Measurements from ENCODE around the gene GJA3.

The GJA3 gene

DNA sequence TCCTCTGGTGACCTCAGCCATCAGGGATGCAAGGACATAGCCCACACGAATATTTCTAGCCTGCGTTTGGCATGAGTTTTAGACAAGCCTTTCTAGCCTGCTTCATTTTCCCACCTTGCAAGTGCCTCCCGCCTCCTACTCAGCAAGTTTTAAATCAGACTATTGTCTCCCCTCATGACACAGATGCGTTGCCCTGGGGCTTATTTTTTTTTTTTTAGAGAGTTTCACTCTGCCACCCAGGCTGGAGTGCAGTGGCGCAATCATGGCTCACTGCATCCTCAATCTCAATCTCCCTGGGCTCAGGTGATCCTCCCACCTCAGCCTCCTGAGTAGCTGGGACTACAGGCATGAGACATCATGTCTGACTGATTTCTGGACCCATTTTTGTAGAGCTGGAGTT lies 17.3 kb upstream of the GJA3 start:
- Histone ChIP-seq H3K4me1 (ENCODE audit: control insufficient read depth, insufficient read depth, low read length) (peaks cover 2% of the 10 kb centered on the region), H3K4me3 (ENCODE audit: low read length in 2 of 2) (no peak overlapping the region), H3K9me3 (ENCODE audit: control insufficient read depth in 2 of 2, low read length in 2 of 2) (no peaks in the 10 kb centered on the region), H3K27ac (ENCODE audit: low read length) (no peak overlapping the region), H3K9ac (ENCODE audit: low read length in 2 of 2) (no peak overlapping the region), H3K27me3 (ENCODE audit: control insufficient read depth in 1 of 2, insufficient read depth in 2 of 2, low read length in 2 of 2) (peaks cover 25 to 35% of the 10 kb centered on the region in 2 donors), H3K36me3 (ENCODE audit: control insufficient read depth in 2 of 2, insufficient read depth in 2 of 2, low read length in 2 of 2) (no peaks in the 10 kb centered on the region)

DNA sequence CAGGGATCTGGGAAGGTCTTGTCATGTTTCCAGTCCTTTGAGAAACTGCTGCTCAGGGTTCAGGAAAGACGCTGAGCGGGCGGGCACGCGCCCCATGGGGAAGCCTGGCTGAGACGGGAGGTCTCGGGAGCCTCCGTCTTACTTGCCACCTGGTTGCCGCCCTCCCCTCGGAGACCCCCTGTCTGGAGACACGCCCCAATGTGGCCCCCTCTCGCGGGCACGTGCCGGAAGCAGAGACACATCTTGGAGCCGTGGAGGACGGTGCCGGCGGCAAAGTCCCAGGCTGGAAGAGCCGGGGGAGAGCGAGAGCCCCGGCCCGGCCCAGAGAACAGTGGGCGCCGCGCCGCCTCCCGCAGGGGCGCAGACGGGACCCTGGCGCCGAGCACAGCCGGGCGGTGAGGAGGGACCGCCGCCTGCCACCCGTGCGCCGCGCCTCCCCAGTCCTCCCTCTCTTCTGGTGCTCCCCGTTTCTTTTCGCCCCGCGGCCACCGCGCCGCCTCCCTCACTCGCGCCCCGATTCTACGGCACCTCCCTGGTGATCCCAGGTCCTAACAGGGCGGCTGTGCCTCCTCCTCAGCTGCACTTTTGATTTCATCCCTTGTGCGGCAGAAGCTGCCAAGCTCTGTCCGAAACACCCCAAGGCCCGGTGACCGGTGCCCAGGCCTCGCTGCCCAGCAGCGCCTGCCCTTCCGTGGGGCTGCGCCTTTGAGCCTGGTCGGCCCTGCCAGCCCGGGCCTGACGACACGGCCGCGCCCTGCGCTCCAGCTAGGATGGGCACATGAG lies 16.4 kb upstream of the GJA3 start:
- H3K4me3 ChIP-seq (ENCODE audit: low read length in 2 of 2), result no peak overlapping the region
- peaks cover 2% of the 10 kb centered on the region for H3K4me1 ChIP-seq (ENCODE audit: control insufficient read depth, insufficient read depth, low read length)
- no peaks in the 10 kb centered on the region for H3K36me3 ChIP-seq (ENCODE audit: control insufficient read depth in 2 of 2, insufficient read depth in 2 of 2, low read length in 2 of 2)
- H3K9ac ChIP-seq (ENCODE audit: low read length in 2 of 2), result no peak overlapping the region
- no peak overlapping the region for H3K27ac ChIP-seq (ENCODE audit: low read length)
- H3K27me3 ChIP-seq (ENCODE audit: control insufficient read depth in 1 of 2, insufficient read depth in 2 of 2, low read length in 2 of 2), result peaks cover 25 to 35% of the 10 kb centered on the region in 2 donors
- no peaks in the 10 kb centered on the region for H3K9me3 ChIP-seq (ENCODE audit: control insufficient read depth in 2 of 2, low read length in 2 of 2)

DNA sequence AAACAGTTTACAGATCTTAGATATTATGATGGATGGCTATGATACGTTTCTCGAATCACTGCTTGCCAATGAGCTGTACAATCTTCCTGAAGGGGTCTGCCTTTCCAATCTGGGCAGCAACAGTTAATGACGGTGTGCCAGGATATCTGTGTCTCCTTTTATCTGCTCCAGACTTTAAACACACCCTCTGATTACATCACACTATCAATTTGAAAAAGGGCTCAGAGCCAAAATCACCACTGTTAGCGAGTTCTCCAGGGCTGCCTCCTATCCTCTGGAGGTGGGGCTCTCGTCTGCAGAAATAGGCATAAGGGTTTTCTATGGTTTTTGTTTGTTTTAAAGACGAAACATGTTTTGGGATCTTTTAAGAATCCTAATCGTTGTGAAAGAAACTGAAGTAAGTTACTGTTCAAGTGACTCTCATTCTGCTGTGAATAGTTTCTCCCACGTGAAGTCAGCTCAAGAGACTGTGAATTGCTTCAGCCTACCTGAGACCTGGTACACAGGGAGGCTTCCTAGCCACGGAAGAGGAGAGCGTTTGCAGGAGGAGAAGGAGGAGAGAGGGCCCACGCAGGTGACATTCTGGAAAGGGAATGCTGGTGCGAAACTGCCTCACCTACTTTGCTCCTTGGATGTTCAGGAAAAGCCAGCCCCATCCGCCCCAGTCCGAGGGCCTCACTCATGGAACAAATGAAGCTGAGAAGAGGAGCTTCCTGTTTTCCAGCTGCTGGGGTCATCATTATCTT lies 15.2 kb upstream of the GJA3 start:
- Histone ChIP-seq H3K4me3 (ENCODE audit: low read length in 2 of 2) (no peak overlapping the region), H3K27me3 (ENCODE audit: control insufficient read depth in 1 of 2, insufficient read depth in 2 of 2, low read length in 2 of 2) (peaks cover 25 to 35% of the 10 kb centered on the region in 2 donors), H3K36me3 (ENCODE audit: control insufficient read depth in 2 of 2, insufficient read depth in 2 of 2, low read length in 2 of 2) (no peaks in the 10 kb centered on the region), H3K27ac (ENCODE audit: low read length) (no peak overlapping the region), H3K4me1 (ENCODE audit: control insufficient read depth, insufficient read depth, low read length) (peaks cover 2% of the 10 kb centered on the region), H3K9ac (ENCODE audit: low read length in 2 of 2) (no peak overlapping the region), H3K9me3 (ENCODE audit: control insufficient read depth in 2 of 2, low read length in 2 of 2) (no peaks in the 10 kb centered on the region)

DNA sequence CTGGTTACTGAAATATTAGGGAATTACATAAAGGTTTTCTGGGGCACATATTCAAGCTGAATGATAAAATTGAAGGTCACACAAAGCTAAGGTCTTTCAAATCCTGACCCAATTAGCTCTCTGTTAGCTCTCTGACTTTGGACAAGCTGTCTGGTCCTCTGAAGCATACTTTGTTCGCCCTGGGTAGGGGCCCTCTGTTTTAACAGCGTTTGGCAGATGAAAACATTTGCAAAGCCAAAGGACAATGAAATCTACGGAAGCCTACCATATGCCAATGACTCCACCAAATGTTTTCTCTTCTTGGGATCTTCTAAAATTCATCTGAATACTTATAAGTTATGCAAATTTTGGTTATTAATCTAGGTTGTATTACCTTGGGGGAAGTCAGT lies 14.5 kb upstream of the GJA3 start:
- Histone ChIP-seq H3K9me3 (ENCODE audit: control insufficient read depth in 2 of 2, low read length in 2 of 2) (no peaks in the 10 kb centered on the region), H3K4me1 (ENCODE audit: control insufficient read depth, insufficient read depth, low read length) (peaks cover 2% of the 10 kb centered on the region), H3K9ac (ENCODE audit: low read length in 2 of 2) (no peak overlapping the region), H3K27ac (ENCODE audit: low read length) (no peak overlapping the region), H3K4me3 (ENCODE audit: low read length in 2 of 2) (no peak overlapping the region), H3K36me3 (ENCODE audit: control insufficient read depth in 2 of 2, insufficient read depth in 2 of 2, low read length in 2 of 2) (no peaks in the 10 kb centered on the region), H3K27me3 (ENCODE audit: control insufficient read depth in 1 of 2, insufficient read depth in 2 of 2, low read length in 2 of 2) (peaks cover 24 to 31% of the 10 kb centered on the region in 2 donors)

DNA sequence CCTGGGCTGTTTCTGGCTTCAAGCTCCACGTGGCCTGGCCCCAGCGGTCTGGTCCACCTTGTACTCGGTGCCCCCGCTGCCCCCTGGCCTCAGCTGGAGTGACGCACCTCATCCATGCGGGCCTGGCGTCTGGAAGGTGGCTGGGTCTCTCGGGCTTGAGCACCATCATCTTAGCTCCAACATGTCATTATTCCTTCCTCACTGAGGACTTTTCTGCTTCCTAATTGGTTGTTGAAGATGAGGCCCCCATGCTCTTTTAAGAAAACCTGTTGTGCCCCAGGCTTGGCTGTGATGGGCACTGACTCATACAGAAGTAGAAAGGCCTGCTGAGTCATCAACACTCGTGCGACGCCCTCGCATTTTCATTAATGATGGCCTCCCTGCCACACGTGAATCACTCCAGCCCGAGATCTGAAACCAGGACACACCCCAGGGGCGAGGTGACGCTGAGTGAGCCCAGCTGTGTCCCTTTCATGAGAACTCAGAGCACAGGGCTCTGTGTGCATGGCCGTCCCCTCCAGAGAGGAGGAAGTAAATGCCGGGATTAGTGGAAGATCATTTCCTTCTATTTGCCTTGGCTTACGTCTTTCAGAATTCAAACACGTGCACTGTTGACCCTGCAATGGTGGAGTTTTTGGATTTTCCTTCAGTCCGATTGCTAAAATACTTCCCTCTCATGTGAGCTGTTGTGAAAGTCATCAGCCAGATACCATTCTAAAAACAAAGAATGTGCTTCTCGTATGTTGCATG lies 14.0 kb upstream of the GJA3 start:
- H3K9ac ChIP-seq (ENCODE audit: low read length in 2 of 2), result no peak overlapping the region
- peak overlapping the region in 1 of 2 donors; percentile 30 for H3K4me3 ChIP-seq (ENCODE audit: low read length in 2 of 2)
- no peaks in the 10 kb centered on the region for H3K9me3 ChIP-seq (ENCODE audit: control insufficient read depth in 2 of 2, low read length in 2 of 2)
- peaks cover 2% of the 10 kb centered on the region for H3K4me1 ChIP-seq (ENCODE audit: control insufficient read depth, insufficient read depth, low read length)
- no peaks in the 10 kb centered on the region for H3K36me3 ChIP-seq (ENCODE audit: control insufficient read depth in 2 of 2, insufficient read depth in 2 of 2, low read length in 2 of 2)
- H3K27ac ChIP-seq (ENCODE audit: low read length), result no peak overlapping the region
- H3K27me3 ChIP-seq (ENCODE audit: control insufficient read depth in 1 of 2, insufficient read depth in 2 of 2, low read length in 2 of 2), result peaks cover 26 to 28% of the 10 kb centered on the region in 2 donors

DNA sequence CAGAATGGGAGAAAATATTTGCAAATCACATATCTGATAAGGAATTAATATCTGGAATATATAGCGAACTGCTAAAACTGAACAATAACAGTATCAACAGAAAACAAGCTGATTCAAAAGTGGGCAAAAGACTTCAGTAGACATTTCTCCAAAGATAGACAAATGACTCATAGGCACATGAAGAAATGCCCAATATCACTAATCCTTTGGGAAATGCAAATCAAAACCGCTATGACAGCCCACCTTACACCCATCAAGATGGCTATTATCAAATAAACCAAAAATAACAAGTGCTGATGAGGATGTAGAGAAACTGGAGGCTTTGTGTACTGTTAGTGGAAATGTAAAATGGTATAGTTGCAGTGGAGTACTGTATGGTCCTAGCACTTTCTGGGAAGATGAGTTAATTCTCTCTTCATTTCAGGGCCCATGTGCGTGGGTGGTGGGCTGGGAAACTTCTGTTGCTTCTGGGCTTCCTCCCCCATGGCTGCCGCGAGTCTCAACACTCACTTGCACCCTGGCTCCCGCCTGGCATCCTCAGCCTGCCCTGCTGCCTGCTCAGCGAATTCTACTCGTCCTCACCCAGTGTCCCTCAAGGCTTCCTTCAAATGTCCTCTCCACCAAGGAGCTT lies 12.4 kb upstream of the GJA3 start:
- Histone ChIP-seq H3K9ac (ENCODE audit: low read length in 2 of 2) (no peak overlapping the region), H3K27ac (ENCODE audit: low read length) (no peak overlapping the region), H3K9me3 (ENCODE audit: control insufficient read depth in 2 of 2, low read length in 2 of 2) (no peaks in the 10 kb centered on the region), H3K4me1 (ENCODE audit: control insufficient read depth, insufficient read depth, low read length) (peaks cover 2% of the 10 kb centered on the region), H3K4me3 (ENCODE audit: low read length in 2 of 2) (no peak overlapping the region), H3K27me3 (ENCODE audit: control insufficient read depth in 1 of 2, insufficient read depth in 2 of 2, low read length in 2 of 2) (peaks cover 25 to 27% of the 10 kb centered on the region in 2 donors), H3K36me3 (ENCODE audit: control insufficient read depth in 2 of 2, insufficient read depth in 2 of 2, low read length in 2 of 2) (no peaks in the 10 kb centered on the region)

- Histone ChIP-seq H3K36me3 (ENCODE audit: control insufficient read depth in 2 of 2, insufficient read depth in 2 of 2, low read length in 2 of 2) (no peaks in the 10 kb centered on the region), H3K4me1 (ENCODE audit: control insufficient read depth, insufficient read depth, low read length) (no peaks in the 10 kb centered on the region), H3K27me3 (ENCODE audit: control insufficient read depth in 1 of 2, insufficient read depth in 2 of 2, low read length in 2 of 2) (peaks cover 13 to 21% of the 10 kb centered on the region in 2 donors), H3K9me3 (ENCODE audit: control insufficient read depth in 2 of 2, low read length in 2 of 2) (no peaks in the 10 kb centered on the region), H3K9ac (ENCODE audit: low read length in 2 of 2) (no peak overlapping the region), H3K4me3 (ENCODE audit: low read length in 2 of 2) (no peak overlapping the region), H3K27ac (ENCODE audit: low read length) (no peak overlapping the region)
Observed at GRCh38 chr13:20171364-20171763, 10.5 kb upstream of the GJA3 start.

DNA sequence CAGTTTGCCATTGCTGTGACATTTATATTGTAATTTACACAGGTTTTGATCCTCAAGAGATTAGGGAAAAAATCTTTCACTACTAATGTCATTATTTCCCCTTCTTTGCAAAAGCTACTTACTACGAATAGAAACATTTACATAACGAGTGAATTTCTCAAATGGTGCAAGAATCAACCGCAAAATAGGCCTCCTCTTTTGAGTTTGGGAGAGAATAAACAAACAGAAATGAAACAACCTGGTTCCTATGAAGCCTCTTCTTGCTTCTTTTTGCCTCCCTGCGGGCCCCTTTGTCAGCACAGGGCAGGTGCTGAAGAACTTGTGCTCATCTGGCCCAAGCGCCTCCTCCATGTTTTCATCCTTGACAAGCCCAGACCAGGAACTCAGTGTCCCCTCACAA lies 10.1 kb upstream of the GJA3 start:
- Histone ChIP-seq H3K9me3 (ENCODE audit: control insufficient read depth in 2 of 2, low read length in 2 of 2) (no peaks in the 10 kb centered on the region), H3K9ac (ENCODE audit: low read length in 2 of 2) (no peak overlapping the region), H3K4me1 (ENCODE audit: control insufficient read depth, insufficient read depth, low read length) (no peaks in the 10 kb centered on the region), H3K27ac (ENCODE audit: low read length) (no peak overlapping the region), H3K4me3 (ENCODE audit: low read length in 2 of 2) (no peak overlapping the region), H3K36me3 (ENCODE audit: control insufficient read depth in 2 of 2, insufficient read depth in 2 of 2, low read length in 2 of 2) (no peaks in the 10 kb centered on the region), H3K27me3 (ENCODE audit: control insufficient read depth in 1 of 2, insufficient read depth in 2 of 2, low read length in 2 of 2) (peaks cover 14 to 19% of the 10 kb centered on the region in 2 donors)

DNA sequence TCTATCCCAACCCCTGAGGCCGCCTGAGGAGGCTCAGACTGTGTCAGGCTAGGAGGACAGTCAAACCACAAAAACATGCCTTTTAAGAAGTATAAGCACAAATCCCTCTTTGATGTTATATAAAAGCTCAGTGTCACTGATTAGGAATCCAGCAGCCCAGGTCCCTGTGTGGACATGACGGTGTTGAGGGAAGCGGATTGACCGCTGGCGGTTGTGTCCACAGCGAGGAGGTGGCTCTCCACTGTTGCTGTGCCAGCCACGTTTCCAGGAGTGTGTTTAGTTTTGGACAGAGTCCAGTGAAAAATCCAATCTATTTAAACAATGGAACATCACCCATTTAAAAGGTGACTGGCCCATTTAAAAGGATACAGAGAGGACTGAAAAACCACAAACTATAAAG lies 7.5 kb upstream of the GJA3 start:
- H3K4me3 ChIP-seq (ENCODE audit: low read length in 2 of 2), result no peak overlapping the region
- H3K27ac ChIP-seq (ENCODE audit: low read length), result no peak overlapping the region
- H3K9me3 ChIP-seq (ENCODE audit: control insufficient read depth in 2 of 2, low read length in 2 of 2), result no peaks in the 10 kb centered on the region
- no peaks in the 10 kb centered on the region for H3K36me3 ChIP-seq (ENCODE audit: control insufficient read depth in 2 of 2, insufficient read depth in 2 of 2, low read length in 2 of 2)
- H3K4me1 ChIP-seq (ENCODE audit: control insufficient read depth, insufficient read depth, low read length), result peaks cover 2% of the 10 kb centered on the region
- H3K27me3 ChIP-seq (ENCODE audit: control insufficient read depth in 1 of 2, insufficient read depth in 2 of 2, low read length in 2 of 2), result peaks cover 15 to 17% of the 10 kb centered on the region in 2 donors
- H3K9ac ChIP-seq (ENCODE audit: low read length in 2 of 2), result no peak overlapping the region

DNA sequence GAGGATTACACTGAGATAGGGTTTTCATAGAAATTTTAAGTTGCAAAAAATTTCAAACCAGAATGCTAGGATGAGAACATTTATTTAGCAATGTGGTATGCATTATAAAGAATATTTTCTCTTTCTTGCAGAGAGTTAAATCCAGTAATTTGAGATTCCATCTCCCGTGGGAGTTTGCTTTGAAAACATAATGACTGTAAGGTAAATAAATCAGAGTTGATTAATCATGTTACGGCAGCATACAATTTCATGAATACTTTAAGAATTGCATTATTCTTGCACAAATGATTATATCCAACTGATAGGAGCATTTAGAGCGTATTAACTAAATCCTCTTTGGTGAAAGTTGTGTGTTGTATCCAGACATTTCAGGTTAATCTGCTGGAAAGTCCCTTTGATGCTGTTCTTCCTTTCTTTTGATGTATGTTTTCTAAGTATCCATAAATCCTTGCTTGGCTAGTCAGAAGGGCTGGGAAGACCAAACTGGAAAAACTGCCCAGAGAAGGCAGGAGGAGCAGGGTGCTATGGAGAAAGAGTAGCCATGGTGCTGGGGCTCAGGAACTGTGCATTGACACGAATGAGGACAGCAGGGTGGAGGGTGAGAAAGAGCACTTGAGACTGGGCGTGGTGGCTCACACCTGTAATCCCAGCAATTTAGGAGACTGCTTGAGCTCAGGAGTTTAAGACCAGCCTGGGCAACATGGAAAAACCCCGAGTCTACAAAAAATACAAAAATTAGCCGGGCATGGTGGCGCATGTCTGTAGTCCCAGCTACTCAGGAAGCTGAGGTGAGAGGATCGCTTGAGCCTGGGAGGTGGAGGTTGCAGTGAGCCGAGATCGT lies 4.8 kb upstream of the GJA3 start:
- H3K27me3 ChIP-seq (ENCODE audit: control insufficient read depth in 1 of 2, insufficient read depth in 2 of 2, low read length in 2 of 2), result peaks cover 25 to 30% of the 10 kb centered on the region in 2 donors

More for the DNA sequence above, 4.8 kb upstream of the GJA3 start:
- Histone ChIP-seq H3K27ac (ENCODE audit: low read length) (no peak overlapping the region), H3K9ac (ENCODE audit: low read length in 2 of 2) (no peak overlapping the region), H3K4me1 (ENCODE audit: control insufficient read depth, insufficient read depth, low read length) (peaks cover 12% of the 10 kb centered on the region), H3K9me3 (ENCODE audit: control insufficient read depth in 2 of 2, low read length in 2 of 2) (no peaks in the 10 kb centered on the region), H3K36me3 (ENCODE audit: control insufficient read depth in 2 of 2, insufficient read depth in 2 of 2, low read length in 2 of 2) (no peaks in the 10 kb centered on the region), H3K4me3 (ENCODE audit: low read length in 2 of 2) (no peak overlapping the region)
